Body of pancreas (tissue), 4 donors: ENCODE measurements around the gene IFRD2.

ENCODE experiments used
- POLR2A ChIP-seq, 3 donors: fragments of 450-650 bp; IDR thresholded peaks; one replicate each; pipeline ENCODE4 v1.6.1; 2016; ENCODE audit warnings: antibody characterized with exemption in 3 of 3, mild to moderate bottlenecking in 2 of 3
- TF ChIP-seq, protein P1 (sequence below), 7 experiments: fragments of 450-650 bp in 4 of 7; fragments of 200-600 bp in 3 of 7; sonication (generic) in 3 of 7; IDR thresholded peaks; one replicate each; pipeline ENCODE4 v1.5.1; 2016 to 2019; ENCODE audit warnings: antibody characterized with exemption in 7 of 7

- peak in 2 of 3 donors; percentile 18 to 24 for TF ChIP-seq POLR2A (IDR thresholded peaks at IDR 0.05)
- TF ChIP-seq, protein P1, sequence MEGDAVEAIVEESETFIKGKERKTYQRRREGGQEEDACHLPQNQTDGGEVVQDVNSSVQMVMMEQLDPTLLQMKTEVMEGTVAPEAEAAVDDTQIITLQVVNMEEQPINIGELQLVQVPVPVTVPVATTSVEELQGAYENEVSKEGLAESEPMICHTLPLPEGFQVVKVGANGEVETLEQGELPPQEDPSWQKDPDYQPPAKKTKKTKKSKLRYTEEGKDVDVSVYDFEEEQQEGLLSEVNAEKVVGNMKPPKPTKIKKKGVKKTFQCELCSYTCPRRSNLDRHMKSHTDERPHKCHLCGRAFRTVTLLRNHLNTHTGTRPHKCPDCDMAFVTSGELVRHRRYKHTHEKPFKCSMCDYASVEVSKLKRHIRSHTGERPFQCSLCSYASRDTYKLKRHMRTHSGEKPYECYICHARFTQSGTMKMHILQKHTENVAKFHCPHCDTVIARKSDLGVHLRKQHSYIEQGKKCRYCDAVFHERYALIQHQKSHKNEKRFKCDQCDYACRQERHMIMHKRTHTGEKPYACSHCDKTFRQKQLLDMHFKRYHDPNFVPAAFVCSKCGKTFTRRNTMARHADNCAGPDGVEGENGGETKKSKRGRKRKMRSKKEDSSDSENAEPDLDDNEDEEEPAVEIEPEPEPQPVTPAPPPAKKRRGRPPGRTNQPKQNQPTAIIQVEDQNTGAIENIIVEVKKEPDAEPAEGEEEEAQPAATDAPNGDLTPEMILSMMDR (IDR thresholded peaks at IDR 0.05) = peak; percentile 94 to 99 (median 99)
These were observed 19.1 kb downstream of the IFRD2 start for GRCh38 chr3:50272911-50273688.
